GM21381 (cell line): ENCODE data around the gene SCARF2.
"Not testable (repeated sequence)": the region's sequence is repeated elsewhere in the genome, so short reads cannot be mapped to it uniquely, and the experiment has no call there.

Experiments used
- ATAC-seq: cut with Tn5 transposase; IDR thresholded peaks from one replicate; pipeline ENCODE4 v1.9.1; 2021; ENCODE audit warnings: mild to moderate bottlenecking, moderate library complexity; ENCODE audit not compliant: unreplicated experiment

SCARF2 gene, protein sequence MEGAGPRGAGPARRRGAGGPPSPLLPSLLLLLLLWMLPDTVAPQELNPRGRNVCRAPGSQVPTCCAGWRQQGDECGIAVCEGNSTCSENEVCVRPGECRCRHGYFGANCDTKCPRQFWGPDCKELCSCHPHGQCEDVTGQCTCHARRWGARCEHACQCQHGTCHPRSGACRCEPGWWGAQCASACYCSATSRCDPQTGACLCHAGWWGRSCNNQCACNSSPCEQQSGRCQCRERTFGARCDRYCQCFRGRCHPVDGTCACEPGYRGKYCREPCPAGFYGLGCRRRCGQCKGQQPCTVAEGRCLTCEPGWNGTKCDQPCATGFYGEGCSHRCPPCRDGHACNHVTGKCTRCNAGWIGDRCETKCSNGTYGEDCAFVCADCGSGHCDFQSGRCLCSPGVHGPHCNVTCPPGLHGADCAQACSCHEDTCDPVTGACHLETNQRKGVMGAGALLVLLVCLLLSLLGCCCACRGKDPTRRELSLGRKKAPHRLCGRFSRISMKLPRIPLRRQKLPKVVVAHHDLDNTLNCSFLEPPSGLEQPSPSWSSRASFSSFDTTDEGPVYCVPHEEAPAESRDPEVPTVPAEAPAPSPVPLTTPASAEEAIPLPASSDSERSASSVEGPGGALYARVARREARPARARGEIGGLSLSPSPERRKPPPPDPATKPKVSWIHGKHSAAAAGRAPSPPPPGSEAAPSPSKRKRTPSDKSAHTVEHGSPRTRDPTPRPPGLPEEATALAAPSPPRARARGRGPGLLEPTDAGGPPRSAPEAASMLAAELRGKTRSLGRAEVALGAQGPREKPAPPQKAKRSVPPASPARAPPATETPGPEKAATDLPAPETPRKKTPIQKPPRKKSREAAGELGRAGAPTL

DNA sequence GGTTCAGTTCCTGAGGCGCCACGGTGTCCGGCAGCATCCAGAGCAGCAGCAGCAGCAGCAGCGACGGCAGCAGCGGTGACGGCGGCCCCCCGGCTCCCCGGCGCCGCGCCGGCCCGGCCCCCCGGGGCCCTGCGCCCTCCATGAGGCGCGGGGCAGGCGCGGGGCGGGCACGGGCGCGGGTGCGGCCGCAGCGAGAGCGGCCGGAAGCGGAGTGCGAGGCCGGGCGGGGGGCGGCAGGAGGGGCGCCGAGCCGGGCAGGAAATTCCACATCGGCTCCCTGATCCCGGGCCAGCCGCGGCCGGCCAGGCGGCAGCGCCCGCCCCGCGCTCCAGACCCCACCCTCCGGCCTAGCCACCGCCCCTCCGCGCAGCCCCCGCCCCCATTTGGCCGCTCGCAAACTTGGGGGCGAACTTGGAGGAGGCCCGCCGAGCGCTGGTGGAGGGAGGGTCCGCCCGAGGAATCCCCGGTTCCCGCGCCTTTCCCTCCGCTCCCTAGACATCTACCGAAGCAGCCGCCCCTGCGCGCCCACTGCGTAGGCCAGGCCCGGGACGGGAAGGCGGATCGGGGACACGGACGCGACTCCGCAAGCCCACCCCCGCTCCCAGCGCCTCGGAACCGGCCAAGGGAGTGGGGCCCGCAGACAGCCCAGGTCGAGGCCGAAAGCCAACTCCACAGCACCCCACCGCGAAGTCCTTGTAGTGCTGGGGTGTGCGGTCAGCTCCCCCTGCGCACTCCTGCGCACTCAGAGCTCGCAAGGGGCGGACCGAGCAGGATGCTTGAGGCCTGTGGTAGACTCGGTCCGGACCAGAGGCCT is at the start of gene SCARF2:
Gene SCARF2 (minus strand): TSS at position 213 of the 814 bp plus-strand sequence. CDS start 71 bp downstream, at position 142.
- ATAC-seq: no peak

DNA sequence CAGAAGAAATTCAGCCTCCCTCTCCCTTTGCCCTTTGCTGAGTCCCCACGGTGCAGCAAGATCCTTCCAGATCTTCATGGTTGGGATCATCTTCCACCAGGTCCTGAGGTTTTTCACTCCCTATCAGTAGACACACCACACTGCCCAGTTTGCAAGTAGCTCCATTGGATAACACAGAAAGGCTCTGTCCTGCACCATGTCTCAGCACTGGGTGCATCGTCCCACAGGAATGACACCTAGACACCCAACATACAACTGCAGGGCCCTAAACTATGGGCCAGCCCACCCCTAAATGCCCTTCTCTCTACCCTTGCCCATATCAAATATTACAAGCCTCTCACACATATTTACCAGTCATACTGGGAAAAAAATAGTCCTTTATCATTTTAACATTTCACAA is 48.6 kb upstream of the SCARF2 start:
- ATAC-seq: no peak

DNA sequence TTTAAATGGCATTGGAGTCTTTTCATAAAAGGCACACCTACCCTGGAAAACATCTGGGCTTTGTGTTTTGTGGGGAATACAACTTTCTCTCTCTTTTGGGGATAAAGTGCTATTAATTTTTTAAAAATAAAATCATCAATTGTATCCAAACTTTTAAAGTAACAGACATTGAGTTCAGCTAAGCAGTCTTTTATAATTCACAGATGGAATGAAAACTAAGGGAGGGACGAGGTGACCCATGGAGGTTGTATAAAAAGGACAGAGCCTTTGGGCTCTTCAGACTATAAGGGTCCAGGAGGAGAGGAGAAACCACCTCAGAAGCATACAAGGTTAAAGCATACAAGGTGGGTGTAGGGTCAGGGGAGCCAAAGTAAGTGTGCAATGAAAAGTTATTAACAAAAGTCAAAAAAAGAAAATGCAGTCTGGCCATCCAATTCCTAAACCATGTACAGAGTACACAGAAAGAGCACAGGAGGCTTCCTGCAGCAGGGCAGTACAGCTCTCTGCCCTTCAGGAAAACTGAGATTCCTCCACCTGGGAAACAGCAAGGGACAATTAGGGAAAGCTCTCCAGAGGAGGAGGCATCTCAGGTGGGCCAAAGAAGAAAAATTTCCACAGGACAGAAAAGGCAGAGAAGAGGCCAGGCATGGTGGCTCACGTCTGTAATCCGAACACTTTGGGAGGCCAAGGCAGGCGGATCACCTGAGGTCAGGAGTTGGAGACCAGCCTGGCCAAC is 47.5 kb upstream of the SCARF2 start:
- no peak for ATAC-seq

DNA sequence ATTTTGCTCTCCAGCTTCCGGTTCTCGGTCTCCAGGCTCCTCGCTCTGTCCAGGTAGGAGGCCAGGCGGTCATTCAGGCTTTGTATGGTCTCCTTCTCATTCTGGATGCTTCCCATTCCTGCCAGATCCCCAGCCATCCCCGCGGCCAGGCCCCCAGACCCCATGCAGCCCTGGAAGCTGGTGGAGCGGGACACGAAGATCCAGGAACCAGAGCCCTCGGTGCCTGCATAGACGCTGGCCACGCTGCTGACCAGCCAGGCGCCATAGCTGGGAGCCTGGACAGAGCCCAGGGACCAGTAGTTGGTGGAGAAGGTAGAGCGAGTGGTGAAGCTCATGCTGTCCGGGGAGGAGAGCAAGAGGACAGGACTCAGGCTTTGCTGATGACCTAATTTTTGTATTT is 46.1 kb upstream of the SCARF2 start:
- no peak for ATAC-seq

DNA sequence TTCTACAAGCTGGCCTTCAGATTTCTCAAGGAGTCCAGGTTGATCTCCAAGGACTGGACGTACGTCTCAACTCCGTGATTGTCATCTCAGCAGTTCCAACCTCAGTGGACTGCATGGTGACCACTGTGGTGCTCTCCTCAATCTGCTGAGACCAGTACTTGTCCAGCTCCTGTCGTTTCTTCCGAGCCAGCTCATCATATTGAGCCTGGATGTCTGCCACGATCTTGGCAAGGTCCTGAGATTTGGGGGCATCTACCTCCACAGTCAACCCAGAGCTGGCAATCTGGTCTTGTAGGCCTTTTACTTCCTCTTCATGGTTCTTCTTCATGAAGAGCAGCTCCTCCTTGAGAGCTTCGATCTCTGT is 45.5 kb upstream of the SCARF2 start:
- not testable (repeated sequence) for ATAC-seq

DNA sequence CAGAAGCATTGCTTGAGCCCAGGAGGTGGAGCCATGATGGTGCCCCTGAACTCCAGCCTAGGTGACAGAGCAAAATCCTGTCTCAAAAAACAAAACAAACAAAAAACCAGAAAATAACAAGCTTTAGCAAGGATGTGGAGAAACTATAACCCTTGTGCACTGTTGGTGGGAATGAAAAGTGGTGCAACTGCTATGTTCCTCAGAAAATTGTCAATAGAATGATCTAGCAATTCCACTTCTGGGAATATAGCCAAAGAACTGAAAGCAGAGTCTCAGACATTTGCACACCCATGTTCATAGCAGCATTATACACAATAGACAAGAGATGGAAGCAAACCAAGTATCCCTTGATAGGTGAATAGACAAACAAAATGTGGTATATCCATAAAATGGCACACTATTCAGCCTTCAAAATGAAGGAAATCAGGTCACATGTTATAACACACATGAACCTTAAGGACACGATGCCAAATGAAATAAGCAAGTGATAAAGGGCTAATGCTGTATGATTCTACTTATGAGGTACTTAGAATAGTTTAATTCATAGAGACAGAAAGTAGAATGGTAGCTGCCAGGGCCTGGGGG is 42.1 kb upstream of the SCARF2 start:
- ATAC-seq: no peak

DNA sequence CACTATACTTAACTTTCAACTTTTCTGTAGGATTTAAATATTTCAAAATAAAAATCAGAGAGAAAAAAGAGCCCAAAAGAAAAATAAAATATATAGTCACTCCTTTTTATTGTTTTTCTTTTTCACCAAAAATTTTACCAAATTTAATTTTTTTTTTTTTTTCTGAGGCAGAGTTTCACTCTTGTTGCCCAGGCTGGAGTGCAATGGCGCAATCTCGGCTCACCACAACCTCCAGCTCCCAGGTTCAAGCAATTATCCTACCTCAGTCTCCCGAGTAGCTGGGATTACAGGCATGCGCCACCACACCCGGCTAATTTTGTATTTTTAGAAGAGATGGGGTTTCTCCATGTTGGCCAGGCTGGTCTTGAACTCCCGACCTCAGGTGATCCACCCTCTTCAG is 40.4 kb upstream of the SCARF2 start:
- not testable (repeated sequence) for ATAC-seq

DNA sequence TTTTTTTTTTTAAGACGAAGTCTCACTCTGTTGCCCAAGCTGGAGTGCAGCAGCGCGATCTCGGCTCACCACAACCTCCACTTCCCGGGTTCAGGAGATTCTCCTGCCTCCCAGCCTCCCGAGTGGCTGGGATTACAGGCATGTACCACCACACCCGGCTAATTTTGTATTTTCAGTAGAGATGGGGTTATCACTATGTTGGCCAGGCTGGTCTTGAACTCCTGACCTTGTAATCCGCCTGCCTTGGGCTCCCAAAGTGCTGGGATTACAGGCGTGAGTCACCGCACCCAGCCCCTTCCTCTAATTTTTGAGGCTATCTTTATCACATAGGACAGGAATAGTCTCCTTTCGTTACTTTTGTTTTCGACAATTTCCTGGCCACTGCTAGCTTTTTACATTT is 37.9 kb upstream of the SCARF2 start:
- not testable (repeated sequence) for ATAC-seq

DNA sequence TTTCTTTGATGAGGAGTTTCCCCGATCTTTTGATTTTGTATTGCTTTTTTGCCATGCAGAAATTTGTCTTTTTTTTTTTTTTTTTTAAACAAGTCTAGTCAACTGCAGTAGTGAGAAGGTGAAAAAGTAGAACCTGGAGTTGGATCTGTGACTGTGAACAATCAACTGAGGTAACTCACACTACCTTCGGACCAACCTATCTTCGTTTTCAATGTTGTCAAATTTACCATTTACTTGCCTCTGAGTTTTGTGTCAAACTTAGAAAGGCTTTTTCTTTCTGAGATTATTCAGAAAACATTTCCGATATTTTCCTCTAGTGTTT is 37.5 kb upstream of the SCARF2 start:
- no peak for ATAC-seq

DNA sequence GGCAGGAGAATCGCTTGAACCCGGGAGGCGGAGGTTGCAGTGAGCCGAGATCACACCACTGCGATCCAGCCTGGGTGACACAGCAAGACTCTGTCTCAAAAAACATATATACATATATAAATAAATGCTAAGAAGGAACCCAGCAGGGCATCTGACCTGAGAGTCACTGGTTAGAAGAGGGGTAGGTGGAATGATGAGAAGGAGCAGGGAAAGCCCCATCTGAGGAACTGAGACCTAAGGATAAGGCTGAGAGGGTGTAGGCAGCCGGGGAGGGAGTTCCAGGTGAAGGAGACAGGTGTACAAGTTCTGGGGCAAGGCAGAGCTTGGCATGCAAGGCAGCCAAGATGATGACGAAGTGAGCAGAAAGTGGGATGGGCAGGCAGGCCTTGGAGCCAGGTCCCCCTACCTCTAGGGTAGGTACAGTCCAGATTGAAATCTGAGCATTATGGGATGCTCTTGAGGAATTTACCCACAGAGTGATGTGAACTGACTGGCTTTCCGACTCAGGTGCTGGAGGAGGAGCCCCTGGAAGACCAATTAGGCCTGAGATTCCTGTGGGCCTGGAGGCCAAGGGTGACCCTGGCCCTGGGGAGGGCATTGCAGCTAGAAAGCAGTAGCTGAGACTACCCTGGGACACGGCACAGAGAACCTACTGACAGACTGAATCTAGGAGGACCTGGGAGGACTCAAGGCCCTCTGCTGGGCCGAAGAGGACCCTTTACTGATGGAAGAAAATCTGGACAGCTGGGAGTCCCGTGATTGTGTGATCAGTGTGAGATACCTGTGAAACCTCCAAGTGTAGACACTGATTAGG is 35.2 kb upstream of the SCARF2 start:
- no peak for ATAC-seq

DNA sequence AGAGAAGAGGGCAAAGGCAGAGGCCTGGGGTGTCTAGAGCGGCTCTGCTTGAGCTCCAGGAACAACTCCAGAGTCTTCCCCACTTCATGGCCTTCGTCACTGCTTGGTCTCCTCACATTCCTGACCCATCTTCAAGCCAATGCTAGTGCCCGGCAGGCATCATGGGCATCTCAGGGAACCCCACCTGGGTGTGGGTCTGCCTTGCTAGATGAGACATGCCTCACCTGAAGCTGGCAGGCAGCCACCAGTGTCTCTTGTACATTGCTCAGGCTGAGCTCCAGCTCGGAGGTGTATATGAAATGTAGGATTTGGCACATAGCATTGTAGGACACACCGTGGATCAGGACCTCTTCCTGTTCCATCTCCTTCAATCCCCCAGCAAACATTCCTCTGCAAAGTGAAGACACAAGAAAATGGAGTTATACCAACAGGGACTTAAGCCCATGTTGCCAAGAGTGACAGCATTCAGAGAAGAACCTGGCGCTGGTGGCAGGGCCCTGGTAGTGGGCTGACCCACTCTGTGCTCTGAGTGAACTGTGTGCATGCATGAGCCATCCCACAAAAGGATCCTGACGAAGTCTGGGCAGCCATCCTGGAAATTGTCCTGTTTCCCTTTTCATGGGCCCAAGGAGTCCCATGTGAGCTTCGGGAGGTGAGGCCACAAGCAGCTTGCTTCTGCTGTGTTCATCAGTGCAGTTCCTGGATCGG is 33.7 kb upstream of the SCARF2 start:
- ATAC-seq: no peak

DNA sequence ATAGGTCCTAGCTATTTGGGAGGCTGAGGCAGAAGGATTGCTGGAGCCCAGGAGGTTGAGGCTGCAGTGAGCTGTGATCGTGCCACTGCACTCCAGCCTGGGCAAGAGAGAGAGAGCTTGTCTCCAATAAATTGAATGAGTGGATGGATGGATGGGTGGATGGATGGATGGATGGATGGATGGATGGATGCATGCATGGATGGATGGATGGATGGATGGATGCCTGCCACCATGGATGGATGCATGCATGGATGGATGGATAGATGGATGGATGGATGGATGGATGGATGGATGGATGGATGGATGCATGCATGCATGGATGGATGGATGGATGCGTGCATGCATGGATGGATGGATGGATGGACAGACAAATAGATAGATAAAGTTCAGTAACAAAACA is 32.9 kb upstream of the SCARF2 start:
- ATAC-seq: not testable (repeated sequence)

DNA sequence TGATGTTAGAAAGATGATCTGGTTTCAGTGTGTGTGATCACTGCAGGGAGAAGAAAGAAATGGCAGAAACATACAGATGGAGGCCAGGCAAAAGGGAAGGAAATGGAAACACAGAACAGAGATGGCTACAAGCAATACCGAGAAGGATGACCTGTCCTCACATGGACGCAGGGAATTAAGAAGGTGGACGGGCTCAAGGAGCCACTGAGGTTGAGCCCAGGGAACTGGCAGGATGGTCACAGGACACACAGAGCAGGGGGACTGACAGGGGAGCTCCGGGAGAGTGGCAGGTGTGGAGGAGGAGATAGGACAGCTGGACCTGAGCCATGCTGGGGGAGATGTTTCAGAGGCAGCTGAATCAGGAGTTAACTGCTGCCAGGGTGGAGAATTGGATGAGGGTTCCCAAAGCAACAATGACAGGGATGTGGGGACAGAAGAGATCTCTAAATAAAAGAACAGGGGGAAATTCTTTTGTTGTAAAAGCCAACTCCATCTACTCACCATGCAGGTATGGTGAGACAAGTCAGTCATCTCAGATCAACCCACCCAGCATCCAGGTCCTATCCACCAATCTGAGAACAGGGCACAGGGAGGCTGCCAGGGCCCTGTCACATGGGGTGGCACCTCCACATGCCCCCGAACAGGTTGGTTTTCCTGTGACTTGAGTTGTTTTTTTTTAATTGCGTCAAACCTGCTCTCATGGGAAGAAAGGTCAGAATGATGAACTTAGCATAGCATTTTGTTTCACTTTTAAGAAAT is 31.7 kb upstream of the SCARF2 start:
- no peak for ATAC-seq

DNA sequence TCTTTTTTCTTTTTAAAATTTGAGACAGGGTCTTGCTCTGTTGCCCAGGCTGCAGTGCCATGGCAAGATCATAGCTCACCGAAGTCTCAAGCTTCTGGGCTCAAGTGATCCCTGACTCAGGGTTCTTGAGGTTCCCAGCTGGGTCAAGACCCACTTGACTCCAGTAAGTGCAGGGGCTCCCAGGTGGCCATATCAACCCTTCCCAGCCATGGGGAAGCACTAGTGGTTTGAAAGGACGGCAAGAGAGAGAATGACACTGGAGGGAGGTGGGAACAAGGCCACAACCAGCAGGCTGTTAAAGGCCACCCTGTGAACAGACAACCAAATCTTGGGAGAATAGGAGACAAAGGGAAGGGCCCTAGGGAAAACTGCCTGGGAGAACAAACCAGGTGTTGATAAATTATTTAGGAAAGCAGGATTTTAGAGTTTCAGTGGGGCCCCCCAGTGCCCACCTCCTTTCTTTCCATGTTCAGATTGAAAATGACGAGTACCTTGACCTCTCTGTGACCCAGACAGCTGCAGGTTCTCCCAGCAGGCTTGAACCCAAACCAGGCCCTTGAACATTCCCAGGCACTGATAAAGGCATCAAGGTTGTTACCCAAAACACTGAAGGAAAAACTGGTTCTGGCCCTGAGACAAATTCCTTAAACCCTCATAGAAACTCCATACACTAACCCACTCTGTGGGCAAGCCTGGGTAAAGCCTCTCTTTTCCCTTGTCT is 29.2 kb upstream of the SCARF2 start:
- no peak for ATAC-seq

DNA sequence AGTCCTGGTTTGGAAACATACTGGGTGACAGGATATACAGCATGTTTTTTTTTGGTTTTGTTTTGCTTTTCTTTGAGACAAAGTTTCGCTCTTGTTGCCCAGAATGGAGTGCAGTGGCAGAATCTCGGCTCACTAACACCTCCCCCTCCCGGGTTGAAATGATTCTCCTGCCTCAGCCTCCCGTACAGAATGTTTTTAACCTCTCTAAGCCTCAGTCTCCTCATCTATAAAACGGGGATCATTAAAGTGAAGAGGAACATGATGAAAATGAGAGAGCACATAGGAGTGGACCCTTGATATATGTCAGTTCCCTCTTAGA is 28.1 kb upstream of the SCARF2 start:
- ATAC-seq: no peak

DNA sequence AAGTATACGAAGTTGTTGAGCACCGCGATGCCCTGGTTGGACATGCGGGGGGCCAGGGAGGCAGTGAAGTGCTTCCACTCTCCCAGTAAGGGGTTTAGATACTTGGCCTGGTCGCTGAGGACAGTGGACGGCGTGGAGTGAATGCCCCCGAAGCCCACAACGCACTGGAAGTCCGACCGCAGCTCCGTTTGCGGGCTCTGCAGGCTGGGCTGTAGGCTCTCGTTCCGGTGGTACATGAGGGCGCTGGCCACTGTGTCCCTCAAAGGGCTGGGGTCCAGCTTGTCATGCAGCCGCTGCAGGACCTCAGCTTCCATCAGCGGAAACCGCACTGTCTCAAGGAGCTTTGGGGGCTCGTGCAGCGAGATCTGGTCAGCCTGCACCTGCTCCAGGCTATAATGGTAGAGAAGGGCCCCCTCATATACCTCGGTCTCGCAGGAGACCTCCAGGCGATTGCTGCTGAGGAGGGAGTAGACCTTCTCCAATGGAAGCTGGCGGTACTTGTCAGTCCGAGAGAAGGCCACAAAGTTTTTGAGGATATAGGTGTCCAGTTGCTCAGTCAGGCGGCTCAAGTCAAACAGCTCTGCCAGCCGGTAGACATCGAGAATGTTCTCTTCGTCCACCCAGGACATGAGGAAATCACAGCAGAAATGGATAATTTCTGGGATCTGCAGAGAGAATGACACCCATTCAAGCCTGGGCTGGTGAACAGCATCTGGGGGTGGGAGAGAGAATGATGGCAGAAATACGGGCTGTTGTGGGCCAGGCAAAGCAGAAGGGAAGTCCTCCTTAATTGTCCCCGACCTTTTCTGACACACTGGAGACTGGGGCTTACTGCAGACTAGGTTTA is 27.5 kb upstream of the SCARF2 start:
- ATAC-seq: no peak

DNA sequence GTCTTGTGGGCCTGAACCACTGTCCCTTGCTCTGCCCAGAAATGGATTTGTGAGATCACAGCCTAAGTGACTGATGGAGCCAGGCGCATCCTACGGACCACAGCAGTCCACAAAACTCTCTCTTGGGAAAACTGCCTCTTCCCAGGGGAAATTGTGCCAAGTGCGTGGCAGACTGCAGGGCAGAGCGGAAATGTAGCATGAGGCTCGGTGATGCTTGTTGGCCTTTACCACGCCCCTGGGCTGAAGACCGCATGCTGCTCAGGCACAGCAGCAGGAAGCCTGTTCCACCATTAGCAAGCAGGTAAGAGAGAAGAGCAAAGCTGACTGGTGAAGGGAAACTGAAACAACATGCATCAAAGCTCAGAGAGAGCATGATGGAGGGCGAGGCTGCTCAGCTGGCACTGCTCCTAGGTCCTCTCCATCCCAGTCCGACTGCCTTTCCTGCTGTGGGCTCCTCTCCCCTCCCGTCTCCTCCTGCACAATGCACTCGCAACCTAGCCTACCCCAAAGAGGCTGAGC is 26.5 kb upstream of the SCARF2 start:
- no peak for ATAC-seq
